ENCODE data around the gene RAB36. TPM values are rescaled to one million over a fixed set of nuclear protein-coding genes. Genes with fewer than 3 reads are reported as not detected.

The RAB36 gene
- total RNA-seq, 2 donors from 2014 or later, result 2.6 to 3.3 TPM

- peak; percentile 97 for TF ChIP-seq CTCF (conservative IDR thresholded peaks at IDR 0.05)
- Histone ChIP-seq H3K4me3 (ENCODE audit: low read length) (no peak overlapping the region), H3K4me1 (ENCODE audit: control insufficient read depth, insufficient read depth, low read length) (no peaks in the 10 kb centered on the region), H3K9me3 (ENCODE audit: control insufficient read depth, low read length) (peaks cover 21% of the 10 kb centered on the region), H3K27me3 (ENCODE audit: control insufficient read depth, insufficient read depth, low read length, poor library complexity, severe bottlenecking) (no peaks in the 10 kb centered on the region), H3K36me3 (ENCODE audit: control insufficient read depth, insufficient read depth, low read length) (peaks cover 8% of the 10 kb centered on the region), H3K9ac (ENCODE audit: extremely low read depth, low read length, poor library complexity, severe bottlenecking) (no peak overlapping the region), H3K27ac (ENCODE audit: low read depth, low read length) (no peak overlapping the region)
- H3K9me3 Mint-ChIP-seq, result peaks cover 33% of the 10 kb centered on the region
- peaks cover 34% of the 10 kb centered on the region for H3K36me3 Mint-ChIP-seq (ENCODE audit: low read depth)
- 37 to 41% methylated on average over 6 to 9 of the region's 9 CpGs for WGBS, 2 experiments (ENCODE audit: insufficient coverage in 1 of 2, insufficient read length in 1 of 2)
- peaks cover 31% of the 10 kb centered on the region for H3K4me1 Mint-ChIP-seq
- H3K27ac Mint-ChIP-seq, result peak overlapping the region; percentile 23
- H3K4me3 Mint-ChIP-seq, result peak overlapping the region; percentile 62
- DNase-seq, result peak; percentile 90
- H3K27me3 Mint-ChIP-seq (ENCODE audit: insufficient read depth), result peaks cover 15% of the 10 kb centered on the region
Measured at GRCh38 chr22:23178512-23179254, 33.4 kb downstream of the RAB36 start.

GRCh38 chr22:23179381-23180299 lies 34.4 kb downstream of the RAB36 start:
- H3K36me3 Mint-ChIP-seq (ENCODE audit: low read depth), result peaks cover 35% of the 10 kb centered on the region
- Histone ChIP-seq H3K36me3 (ENCODE audit: control insufficient read depth, insufficient read depth, low read length) (peaks cover 12% of the 10 kb centered on the region), H3K9ac (ENCODE audit: extremely low read depth, low read length, poor library complexity, severe bottlenecking) (no peak overlapping the region), H3K9me3 (ENCODE audit: control insufficient read depth, low read length) (peaks cover 21% of the 10 kb centered on the region), H3K4me3 (ENCODE audit: low read length) (no peak overlapping the region), H3K4me1 (ENCODE audit: control insufficient read depth, insufficient read depth, low read length) (no peaks in the 10 kb centered on the region), H3K27ac (ENCODE audit: low read depth, low read length) (no peak overlapping the region), H3K27me3 (ENCODE audit: control insufficient read depth, insufficient read depth, low read length, poor library complexity, severe bottlenecking) (no peaks in the 10 kb centered on the region)
- H3K4me3 Mint-ChIP-seq, result peak overlapping the region; percentile 62
- TF ChIP-seq CTCF (conservative IDR thresholded peaks at IDR 0.05), result no peak
- 74 to 79% methylated on average over 21 to 25 of the region's 25 CpGs for WGBS, 2 experiments (ENCODE audit: insufficient coverage in 1 of 2, insufficient read length in 1 of 2)
- peaks cover 39% of the 10 kb centered on the region for H3K4me1 Mint-ChIP-seq
- peaks cover 29% of the 10 kb centered on the region for H3K9me3 Mint-ChIP-seq
- peak overlapping the region; percentile 48 for H3K27ac Mint-ChIP-seq
- DNase-seq, result peak; percentile 65
- H3K27me3 Mint-ChIP-seq (ENCODE audit: insufficient read depth), result peaks cover 15% of the 10 kb centered on the region

GRCh38 chr22:23180301-23180892 lies 35.1 kb downstream of the RAB36 start, which contains the start of gene BCR:
Gene BCR (plus strand): TSS chr22:23180509. CDS start chr22:23180961, 452 bp downstream.
- WGBS, 2 experiments (ENCODE audit: insufficient coverage in 1 of 2, insufficient read length in 1 of 2), result 0 to 1% methylated on average over 11 to 88 of the region's 88 CpGs
- peak; percentile 82 for DNase-seq

More at GRCh38 chr22:23180301-23180892, 35.1 kb downstream of the RAB36 start, which contains the start of gene BCR:
- H3K36me3 Mint-ChIP-seq (ENCODE audit: low read depth), result peaks cover 38% of the 10 kb centered on the region
- H3K9me3 Mint-ChIP-seq, result peaks cover 23% of the 10 kb centered on the region
- no peak for TF ChIP-seq CTCF (conservative IDR thresholded peaks at IDR 0.05)
- H3K27ac Mint-ChIP-seq, result peak within 1 kb of the TSS; percentile 79
- H3K4me1 ChIP-seq (ENCODE audit: control insufficient read depth, insufficient read depth, low read length), result no peaks in the 10 kb centered on the region
- no peak within 1 kb of the TSS for H3K27ac ChIP-seq (ENCODE audit: low read depth, low read length)
- peaks cover 21% of the 10 kb centered on the region for H3K9me3 ChIP-seq (ENCODE audit: control insufficient read depth, low read length)
- H3K9ac ChIP-seq (ENCODE audit: extremely low read depth, low read length, poor library complexity, severe bottlenecking), result peak within 1 kb of the TSS; percentile 37
- peaks cover 15% of the 10 kb centered on the region for H3K27me3 Mint-ChIP-seq (ENCODE audit: insufficient read depth)
- H3K27me3 ChIP-seq (ENCODE audit: control insufficient read depth, insufficient read depth, low read length, poor library complexity, severe bottlenecking), result no peaks in the 10 kb centered on the region
- H3K4me3 ChIP-seq (ENCODE audit: low read length), result peak within 1 kb of the TSS; percentile 94
- H3K36me3 ChIP-seq (ENCODE audit: control insufficient read depth, insufficient read depth, low read length), result peaks cover 19% of the 10 kb centered on the region
- peaks cover 45% of the 10 kb centered on the region for H3K4me1 Mint-ChIP-seq
- peak within 1 kb of the TSS; percentile 62 for H3K4me3 Mint-ChIP-seq
